Skin epidermis (tissue), 12 donors: ENCODE data around the gene EPB41L1.

Experiments used
- H3K27ac ChIP-seq, 21 experiments: fragments of 200-600 bp; sonication (generic) in 11 of 21; one replicate each; pipeline ENCODE4 v1.5.0; 2020; ENCODE audit warnings: mild to moderate bottlenecking in 3 of 21, inconsistent platforms in 2 of 21, moderate library complexity in 2 of 21
- H3K4me3 ChIP-seq, 7 experiments: fragments of 200-600 bp; sonication (generic) in 2 of 7; one replicate each; pipeline ENCODE4 v1.5.0; 2020; ENCODE audit warnings: inconsistent platforms in 2 of 7, mild to moderate bottlenecking in 2 of 7, moderate library complexity in 1 of 7

Gene EPB41L1

GRCh38 chr20:36154700-36155628 lies at the start of gene EPB41L1:
Gene EPB41L1 (plus strand): TSS chr20:36154740. CDS start chr20:36173778, 19,038 bp downstream.
- Histone ChIP-seq H3K4me3 (peak within 1 kb of the TSS; percentile 35 to 66 (median 47)), H3K27ac (peak within 1 kb of the TSS in 19 of 21 experiments; percentile 34 to 82 (median 70))

- Histone ChIP-seq H3K4me3 (no peak overlapping the region), H3K27ac (no peak overlapping the region)
These were observed 49.7 kb upstream of the EPB41L1 start for GRCh38 chr20:36104856-36105255.

- H3K4me3 ChIP-seq: no peak overlapping the region
- no peak overlapping the region for H3K27ac ChIP-seq
These were observed 48.8 kb upstream of the EPB41L1 start for GRCh38 chr20:36105711-36106226.

GRCh38 chr20:36106606-36107005 lies 47.9 kb upstream of the EPB41L1 start:
- Histone ChIP-seq H3K4me3 (no peak overlapping the region), H3K27ac (no peak overlapping the region)

GRCh38 chr20:36107881-36108280 lies 46.7 kb upstream of the EPB41L1 start:
- Histone ChIP-seq H3K4me3 (no peak overlapping the region), H3K27ac (no peak overlapping the region)

- no peak overlapping the region for H3K27ac ChIP-seq
These were observed 45.1 kb upstream of the EPB41L1 start for GRCh38 chr20:36109251-36109947.

GRCh38 chr20:36110994-36111393 lies 43.5 kb upstream of the EPB41L1 start:
- H3K27ac ChIP-seq: peak overlapping the region in 2 of 21 experiments; percentile 17 to 43
- no peak overlapping the region for H3K4me3 ChIP-seq

More at GRCh38 chr20:36109251-36109947, 45.1 kb upstream of the EPB41L1 start:
- H3K4me3 ChIP-seq: no peak overlapping the region

- H3K4me3 ChIP-seq: no peak overlapping the region
- H3K27ac ChIP-seq: peak overlapping the region in 10 of 21 experiments; percentile 12 to 66 (median 44)
These were observed 42.4 kb upstream of the EPB41L1 start for GRCh38 chr20:36112112-36112511.

GRCh38 chr20:36113036-36113435 lies 41.5 kb upstream of the EPB41L1 start:
- Histone ChIP-seq H3K4me3 (no peak overlapping the region), H3K27ac (peak overlapping the region in 8 of 21 experiments; percentile 12 to 66 (median 48))

- Histone ChIP-seq H3K27ac (peak overlapping the region in 13 of 21 experiments; percentile 12 to 63 (median 49)), H3K4me3 (no peak overlapping the region)
These were observed 40.8 kb upstream of the EPB41L1 start for GRCh38 chr20:36113566-36114250.

- Histone ChIP-seq H3K4me3 (no peak overlapping the region), H3K27ac (peak overlapping the region in 6 of 21 experiments; percentile 9 to 63 (median 55))
These were observed 39.8 kb upstream of the EPB41L1 start for GRCh38 chr20:36114707-36115106.

- Histone ChIP-seq H3K4me3 (no peak overlapping the region), H3K27ac (no peak overlapping the region)
These were observed 38.6 kb upstream of the EPB41L1 start for GRCh38 chr20:36115925-36116324.

- H3K27ac ChIP-seq: peak overlapping the region in 1 of 21 experiments; percentile 10
- no peak overlapping the region for H3K4me3 ChIP-seq
These were observed 37.6 kb upstream of the EPB41L1 start for GRCh38 chr20:36116807-36117441.

GRCh38 chr20:36117638-36118037 lies 36.9 kb upstream of the EPB41L1 start:
- H3K4me3 ChIP-seq: no peak overlapping the region
- H3K27ac ChIP-seq: peak overlapping the region in 1 of 21 experiments; percentile 29

- no peak overlapping the region for H3K4me3 ChIP-seq
- H3K27ac ChIP-seq: no peak overlapping the region
These were observed 36.2 kb upstream of the EPB41L1 start for GRCh38 chr20:36118371-36118770.

- no peak overlapping the region for H3K27ac ChIP-seq
These were observed 35.0 kb upstream of the EPB41L1 start for GRCh38 chr20:36119537-36119936.

GRCh38 chr20:36120241-36120640 lies 34.3 kb upstream of the EPB41L1 start:
- H3K27ac ChIP-seq: no peak overlapping the region
- H3K4me3 ChIP-seq: no peak overlapping the region

More at GRCh38 chr20:36119537-36119936, 35.0 kb upstream of the EPB41L1 start:
- H3K4me3 ChIP-seq: no peak overlapping the region

GRCh38 chr20:36120991-36121390 lies 33.5 kb upstream of the EPB41L1 start:
- H3K4me3 ChIP-seq: no peak overlapping the region
- peak overlapping the region in 1 of 21 experiments; percentile 81 for H3K27ac ChIP-seq
